AG08395 (cell line): ENCODE measurements around the gene BUB3.
"Not testable (repeated sequence)": the region's sequence is repeated elsewhere in the genome, so short reads cannot be mapped to it uniquely, and the experiment has no call there.

Experiments
- DNase-seq: peaks from one replicate; pipeline ENCODE4 v3.0.0; 2012; ENCODE audit warnings: mixed read lengths, low spot score

The BUB3 gene

DNA sequence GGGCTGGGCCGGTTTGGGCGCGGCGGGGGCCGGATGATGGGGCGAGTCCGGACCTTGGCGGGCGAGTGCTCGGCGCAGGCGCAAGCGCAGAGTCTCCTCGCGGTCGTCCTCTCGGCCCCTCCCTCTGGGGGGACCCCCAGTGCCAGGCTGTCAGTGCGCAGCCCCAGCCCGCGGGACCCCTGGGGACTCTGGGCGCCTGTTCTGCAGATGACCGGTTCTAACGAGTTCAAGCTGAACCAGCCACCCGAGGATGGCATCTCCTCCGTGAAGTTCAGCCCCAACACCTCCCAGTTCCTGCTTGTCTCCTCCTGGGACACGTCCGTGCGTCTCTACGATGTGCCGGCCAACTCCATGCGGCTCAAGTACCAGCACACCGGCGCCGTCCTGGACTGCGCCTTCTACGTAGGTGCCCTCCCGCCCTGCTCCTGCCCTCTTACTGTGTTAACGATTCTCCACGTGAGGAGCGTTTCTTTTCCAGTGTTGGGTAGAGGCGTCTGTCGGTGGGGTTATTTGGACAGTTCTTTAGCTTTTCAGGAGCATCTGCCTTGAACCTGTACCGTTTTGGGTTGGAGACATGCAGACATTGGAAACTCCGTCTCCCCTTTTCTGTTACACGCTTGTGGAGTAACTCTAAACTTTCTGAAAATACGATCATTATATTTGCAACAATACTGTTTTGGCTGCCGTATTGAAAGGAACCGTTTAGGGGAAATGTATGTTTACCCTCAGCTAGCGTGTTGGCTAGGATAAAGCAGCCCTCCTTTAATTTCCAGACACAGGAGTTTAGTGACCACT is 706 bp downstream of the BUB3 start:
- peak; percentile 68 for DNase-seq

DNA sequence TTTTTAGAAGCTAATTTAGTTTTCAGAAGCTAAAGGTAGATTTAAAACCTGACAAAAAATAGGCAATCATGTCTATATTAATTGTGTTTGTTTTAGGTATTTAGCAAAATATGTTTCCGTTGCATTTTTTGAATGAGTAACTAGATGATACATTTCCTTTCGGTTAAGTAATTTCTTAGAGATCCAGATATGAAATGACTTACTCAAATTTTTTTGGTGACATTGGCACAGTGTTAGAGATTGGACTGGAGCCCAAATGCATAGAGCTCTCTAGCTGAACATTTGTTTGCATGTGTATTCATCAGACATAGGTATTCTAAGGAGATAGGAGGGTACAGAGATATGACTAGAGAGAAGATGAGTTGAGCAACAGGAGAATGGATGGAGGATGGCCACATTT is 1.9 kb downstream of the BUB3 start:
- DNase-seq = no peak

GRCh38 chr10:123157210-123157609 is 3.0 kb downstream of the BUB3 start:
- DNase-seq = no peak

GRCh38 chr10:123158682-123159081 is 4.5 kb downstream of the BUB3 start:
- no peak for DNase-seq

DNA sequence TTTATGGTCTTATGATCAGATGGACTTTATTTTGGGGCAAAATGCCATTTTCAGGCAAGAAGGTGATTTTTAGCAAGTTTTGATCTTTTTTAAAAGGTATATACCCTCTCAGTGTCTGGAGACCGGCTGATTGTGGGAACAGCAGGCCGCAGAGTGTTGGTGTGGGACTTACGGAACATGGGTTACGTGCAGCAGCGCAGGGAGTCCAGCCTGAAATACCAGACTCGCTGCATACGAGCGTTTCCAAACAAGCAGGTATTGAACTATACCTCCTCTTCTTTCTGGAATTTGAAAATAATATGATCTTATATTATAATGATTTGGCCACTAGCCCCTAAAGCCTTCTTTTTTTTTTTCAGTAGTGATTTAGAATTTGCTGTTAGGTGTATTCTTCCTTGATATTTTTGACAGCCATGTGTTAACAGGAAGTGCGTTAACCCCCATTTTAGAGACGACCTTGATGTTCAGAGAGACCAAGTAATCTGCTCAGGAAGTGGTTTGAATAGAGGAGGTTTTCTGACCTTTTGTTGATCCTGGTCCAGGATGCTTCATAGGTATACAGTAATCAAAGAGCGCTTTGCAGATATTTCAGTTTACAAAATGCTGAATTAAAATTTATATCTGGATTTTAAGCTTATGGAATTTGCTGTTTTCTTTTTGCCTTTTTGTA is 6.2 kb downstream of the BUB3 start:
- no peak for DNase-seq

GRCh38 chr10:123164319-123164718 is 10.1 kb downstream of the BUB3 start:
- DNase-seq = no peak

DNA sequence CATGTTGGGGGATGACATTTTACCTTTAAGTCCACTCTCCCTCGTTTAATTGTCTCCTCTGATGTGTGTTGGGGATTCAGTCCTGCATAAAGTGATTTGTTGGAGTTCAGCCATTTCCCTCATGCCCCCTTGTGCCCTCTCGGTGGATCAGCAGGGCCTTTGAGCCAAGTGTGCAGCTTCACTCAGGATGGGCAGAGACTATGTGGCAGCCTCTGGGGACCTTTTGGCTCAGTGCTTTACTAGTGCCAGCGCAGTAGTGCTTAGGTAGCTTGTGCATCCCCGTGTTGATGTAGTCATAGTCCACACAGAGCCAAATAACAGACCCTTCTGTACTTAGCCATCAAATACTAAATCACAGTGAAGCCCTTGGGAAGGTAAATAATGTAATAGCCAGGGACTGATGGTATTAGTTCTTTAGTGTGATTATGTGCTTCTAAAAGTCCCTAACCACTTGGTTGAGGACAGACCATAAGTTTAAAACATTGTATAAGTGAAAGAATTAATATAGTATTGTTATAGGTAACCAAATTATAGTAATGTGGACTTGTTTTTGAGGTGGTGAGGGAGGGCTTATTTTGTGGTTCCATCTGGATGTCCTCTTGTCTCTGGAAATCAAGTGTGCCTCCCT is 11.4 kb downstream of the BUB3 start:
- DNase-seq = no peak

DNA sequence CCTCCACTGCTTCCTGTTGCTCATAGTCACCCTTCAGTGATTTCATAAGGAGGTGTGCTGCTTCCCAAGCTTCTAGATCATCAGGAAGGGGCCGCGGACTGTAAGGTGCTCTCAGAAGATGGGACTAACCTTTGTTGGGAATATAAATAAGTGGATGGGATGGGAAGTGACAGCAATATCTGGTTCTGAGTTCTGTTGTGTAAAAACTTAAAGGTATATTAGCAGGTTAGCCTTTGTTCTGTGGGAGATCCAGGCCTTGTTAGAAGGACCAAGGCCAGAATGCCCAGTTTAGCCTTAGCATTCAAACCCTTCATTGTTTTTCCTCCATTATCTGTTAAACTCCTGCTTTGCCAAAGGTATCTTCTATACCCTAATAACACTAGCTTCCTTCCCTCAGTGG is 12.4 kb downstream of the BUB3 start:
- DNase-seq = no peak

GRCh38 chr10:123170961-123171360 is 16.8 kb downstream of the BUB3 start:
- DNase-seq = no peak

DNA sequence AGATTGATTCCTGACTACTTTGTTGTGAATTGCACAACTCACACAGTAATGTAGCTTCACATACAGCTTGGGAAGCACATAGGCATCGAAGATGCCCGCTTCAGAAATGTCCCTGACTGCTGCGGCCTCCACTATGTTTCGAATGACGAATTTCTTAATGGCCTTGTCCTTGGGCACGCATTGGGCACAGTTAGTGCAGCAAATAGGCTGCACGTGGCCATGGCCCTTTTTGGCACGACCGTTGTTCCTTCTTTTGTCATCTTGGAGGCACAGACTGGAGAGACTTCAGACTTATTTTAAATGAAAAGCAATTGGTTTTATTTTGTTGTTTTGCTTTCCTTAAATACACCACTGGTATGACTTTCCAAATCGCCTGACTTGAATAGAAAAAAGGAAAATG is 17.4 kb downstream of the BUB3 start:
- not testable (repeated sequence) for DNase-seq

DNA sequence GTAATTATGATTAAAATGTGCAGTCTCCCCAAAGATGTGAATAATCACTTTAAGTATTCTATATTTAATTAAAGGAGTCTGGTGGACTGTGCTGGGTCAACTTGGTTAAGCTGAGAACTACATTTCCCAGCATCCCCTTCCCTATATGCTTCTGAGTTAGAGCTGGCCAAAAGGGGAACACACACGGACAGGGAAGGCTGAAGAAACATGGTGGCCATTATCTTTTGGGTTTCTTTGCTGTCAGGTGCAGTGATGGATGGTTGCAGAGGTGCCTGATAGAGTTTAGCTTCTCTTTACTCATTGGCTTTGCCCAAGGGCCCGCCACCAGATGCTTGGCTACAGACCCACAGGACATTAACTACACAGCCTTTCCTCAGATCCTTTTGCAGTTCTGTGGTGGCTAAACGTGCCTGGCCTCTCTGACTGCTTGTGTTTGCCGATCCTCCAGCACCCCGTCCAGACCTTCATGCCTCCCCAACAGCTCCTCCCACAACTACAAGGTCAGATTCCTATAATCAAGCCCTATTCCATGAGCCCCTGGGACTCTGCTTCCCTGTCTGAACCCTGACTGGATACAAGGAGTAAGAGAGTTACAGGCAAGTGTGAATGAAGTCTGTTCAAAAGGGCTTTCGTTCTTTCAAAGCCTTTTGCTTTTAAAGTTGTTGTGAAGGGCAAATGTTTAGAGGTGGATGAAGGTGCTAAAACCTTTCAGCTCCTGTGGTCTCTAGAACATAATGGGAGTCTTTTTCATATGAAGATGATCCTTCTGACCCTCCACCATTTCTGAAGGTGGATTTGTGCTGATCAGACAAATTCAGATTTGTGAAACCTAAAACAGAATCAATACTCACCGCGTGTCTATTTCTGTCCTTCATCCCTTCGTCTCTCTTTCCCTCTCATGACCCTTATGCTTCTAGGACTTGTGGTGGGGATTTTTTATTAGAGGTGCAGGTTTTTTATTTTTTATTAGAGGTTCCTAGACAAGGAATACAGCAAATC is 21.5 kb downstream of the BUB3 start:
- no peak for DNase-seq

- not testable (repeated sequence) for DNase-seq
Observed at GRCh38 chr10:123178390-123178789, 24.2 kb downstream of the BUB3 start.

- no peak for DNase-seq
Observed at GRCh38 chr10:123180101-123181090, 26.2 kb downstream of the BUB3 start.

- no peak for DNase-seq
Observed at GRCh38 chr10:123183724-123184123, 29.5 kb downstream of the BUB3 start.

GRCh38 chr10:123187781-123188180 is 33.6 kb downstream of the BUB3 start:
- DNase-seq = no peak

DNA sequence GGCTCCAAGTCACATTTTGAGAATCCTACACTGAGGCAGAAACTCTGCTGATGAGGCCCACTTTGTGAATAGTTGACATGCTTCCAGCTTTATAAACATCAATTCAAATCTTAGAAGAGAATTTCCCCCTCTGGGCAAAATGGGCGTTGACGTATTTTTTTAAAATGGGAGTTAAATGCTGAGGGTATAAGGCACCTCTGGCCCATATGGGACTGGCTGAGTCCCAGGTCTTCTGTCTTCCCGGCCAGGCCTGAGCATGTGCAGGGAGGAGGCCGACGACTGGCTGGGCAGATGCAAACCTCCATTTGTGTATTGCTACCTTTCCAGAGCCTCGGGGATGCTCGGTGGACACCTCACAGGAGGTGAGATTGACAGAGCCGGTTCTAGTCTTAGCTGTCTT is 37.7 kb downstream of the BUB3 start:
- DNase-seq = no peak

DNA sequence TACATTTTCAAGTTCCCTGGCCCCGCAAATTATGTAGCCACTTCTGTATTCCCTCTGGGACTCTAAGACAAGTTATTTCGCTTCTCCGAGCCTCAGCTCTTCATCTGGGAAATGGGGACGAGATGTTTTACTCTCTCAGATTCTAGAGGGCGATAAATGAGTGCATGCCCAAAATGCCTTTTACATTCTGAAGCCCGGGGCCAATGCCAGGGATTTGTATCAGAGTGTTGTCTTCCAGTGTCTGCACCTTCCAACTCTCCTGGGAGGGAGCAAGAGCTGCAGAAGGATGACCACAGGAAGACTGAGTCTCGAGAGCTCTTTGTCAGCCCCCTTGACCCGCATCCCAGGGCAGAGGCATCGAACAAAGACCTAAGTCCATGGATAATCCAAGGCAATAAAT is 39.9 kb downstream of the BUB3 start:
- no peak for DNase-seq

- DNase-seq = no peak
Observed at GRCh38 chr10:123200531-123200930, 46.3 kb downstream of the BUB3 start.

DNA sequence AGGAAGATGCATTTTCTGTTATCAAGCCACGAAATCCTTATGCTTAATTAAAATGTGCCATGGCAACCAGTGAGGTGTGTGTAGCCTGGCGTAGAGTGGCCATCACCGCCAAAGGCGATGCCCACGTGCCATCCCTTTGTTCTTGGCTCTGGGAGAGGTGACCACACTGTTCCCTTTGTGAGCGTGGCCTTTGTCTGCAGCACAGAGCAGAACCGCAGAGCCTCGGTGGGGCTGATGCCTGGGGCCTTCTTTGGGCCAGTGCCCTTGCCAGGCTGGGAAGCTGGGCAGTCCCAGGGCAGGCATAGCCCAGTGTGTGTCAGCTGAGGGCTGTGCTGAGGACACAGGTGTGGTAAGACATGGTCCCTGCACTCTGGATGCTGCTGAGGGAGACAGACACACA is 48.3 kb downstream of the BUB3 start:
- no peak for DNase-seq

DNA sequence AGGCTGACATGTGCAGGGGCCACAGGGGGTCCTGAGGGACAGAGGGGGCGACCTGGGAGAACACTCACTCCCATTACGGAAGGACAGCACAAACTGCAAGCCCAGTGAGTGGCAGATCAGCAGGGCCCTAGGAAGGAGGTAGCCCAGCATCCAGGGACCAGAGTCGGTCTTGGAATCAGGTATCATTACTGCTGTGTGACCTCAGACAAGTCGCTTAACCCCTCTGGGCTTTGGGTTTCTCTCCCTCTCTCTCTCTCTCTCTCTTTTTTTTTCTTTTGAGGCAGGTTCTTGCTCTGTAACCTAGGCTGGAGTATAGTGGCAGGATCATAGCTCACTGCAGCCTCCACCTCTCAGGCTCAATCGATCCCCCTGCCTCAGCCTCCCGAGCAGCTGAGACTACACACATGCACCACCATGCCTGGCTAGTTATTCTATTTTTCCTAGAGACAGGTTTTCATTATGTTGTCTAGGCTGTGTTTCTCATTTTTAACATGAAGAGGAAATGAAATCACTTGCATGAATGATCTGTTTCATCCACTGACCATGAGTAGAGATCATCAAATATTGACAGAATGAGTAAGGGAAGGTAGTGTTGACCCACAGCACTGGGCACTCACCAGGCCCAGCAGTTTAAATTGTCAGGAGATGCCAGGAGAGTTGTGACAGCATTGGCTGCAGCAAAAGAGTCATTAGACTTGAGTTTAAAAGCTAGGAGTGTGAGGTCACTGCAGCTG is 49.4 kb downstream of the BUB3 start:
- DNase-seq = no peak
